Ascending aorta (tissue), 2 donors: ENCODE results near the gene NAP1L4. TPM values are rescaled to one million over a fixed set of nuclear protein-coding genes. Genes with fewer than 3 reads are reported as not detected.
A peak's percentile ranks its signal among the peaks of the same experiment; 100 is the strongest.

Experiments
- DNase-seq, 2 donors: peaks; one replicate each; pipeline ENCODE4 v3.0.0-alpha.2; 2019; ENCODE audit warnings: low spot score in 2 of 2
- H3K27ac ChIP-seq, 2 donors: fragments of 200-600 bp; sonication (generic); one replicate each; pipeline ENCODE4 v1.5.1; 2016 to 2017; ENCODE audit warnings: mild to moderate bottlenecking in 1 of 2
- H3K27me3 ChIP-seq: fragments of 200-600 bp; sonication (generic); one replicate; pipeline ENCODE4 v1.5.1; 2017
- H3K36me3 ChIP-seq, 2 donors: fragments of 200-600 bp; sonication (generic); one replicate each; pipeline ENCODE4 v1.5.1; 2016
- H3K4me1 ChIP-seq, 2 donors: fragments of 200-600 bp; sonication (generic); one replicate each; pipeline ENCODE4 v1.5.1; 2016 to 2017; ENCODE audit warnings: mild to moderate bottlenecking in 1 of 2
- H3K4me3 ChIP-seq, 2 donors: fragments of 200-600 bp; sonication (generic); one replicate each; pipeline ENCODE4 v1.5.1; 2016 to 2017; ENCODE audit warnings: mild to moderate bottlenecking in 1 of 2
- H3K9me3 ChIP-seq, 2 donors: fragments of 200-600 bp; sonication (generic); one replicate each; pipeline ENCODE4 v1.5.1; 2016
- CTCF ChIP-seq, 3 experiments: fragments of 200-600 bp in 2 of 3; fragments of 450-650 bp in 1 of 3; sonication (generic) in 2 of 3; IDR thresholded peaks; one replicate each; pipeline ENCODE4 v1.5.1; 2016 to 2019; ENCODE audit warnings: antibody characterized with exemption in 3 of 3, mild to moderate bottlenecking in 1 of 3, moderate library complexity in 1 of 3
- intact Hi-C: fragments of 100-400 bp; cut with DNase I; formaldehyde crosslinking; loops from one replicate; pipeline ENCODE4 v1.15.1; 2023
- total RNA-seq: library from RNA; depleted of rRNA; stranded (reverse); fragments of >200 nt; gene quantifications from one replicate; pipeline ENCODE4 v1.1.0, GENCODE V29; 2016

Gene NAP1L4
- total RNA-seq, 1 donor from 2014 or later, result 54.5 TPM

DNA sequence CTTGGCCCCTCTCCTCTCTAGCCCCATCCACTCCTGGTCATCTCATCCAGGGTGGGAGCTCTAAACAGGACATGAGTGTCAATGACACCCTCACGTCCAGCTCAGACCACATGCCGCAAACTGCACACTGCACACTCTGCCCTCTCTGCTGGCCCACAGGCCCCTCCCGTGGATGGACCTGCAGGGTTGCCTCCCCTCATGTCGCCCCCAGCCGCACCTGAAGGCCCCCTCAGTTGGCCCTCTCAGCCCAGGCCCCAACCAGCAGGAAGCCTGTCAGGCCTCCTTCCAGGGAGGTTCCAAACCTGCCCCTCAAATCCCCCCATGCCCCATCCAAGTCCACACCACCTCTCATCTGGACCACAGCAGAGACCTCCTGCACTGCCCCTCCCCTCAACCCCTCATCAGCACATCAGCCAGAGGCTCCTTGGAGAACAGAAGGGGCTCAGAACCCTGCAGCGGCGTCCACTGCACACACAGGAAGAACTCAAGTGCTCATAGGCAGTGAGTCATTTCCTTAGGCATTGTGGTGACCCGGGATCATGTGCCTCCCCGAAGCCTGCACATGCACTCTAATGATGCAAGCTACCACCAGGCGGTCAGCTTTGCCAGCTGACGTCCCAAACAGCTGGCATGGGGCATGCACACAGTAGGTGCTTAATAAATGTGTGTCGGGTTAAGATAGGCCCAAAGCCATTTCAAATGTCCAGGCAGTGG, 93.6 kb downstream of the NAP1L4 start:
- H3K9me3 ChIP-seq, result no peaks in the 10 kb centered on the region
- H3K27ac ChIP-seq, result peak overlapping the region; percentile 43 to 50
- intact Hi-C loops, result no loop called here
- no peaks in the 10 kb centered on the region for H3K27me3 ChIP-seq
- H3K4me1 ChIP-seq, result peaks cover 0 to 17% of the 10 kb centered on the region in 2 donors
- DNase-seq, result peak; percentile 63 to 86
- no peaks in the 10 kb centered on the region for H3K36me3 ChIP-seq
- no peak for TF ChIP-seq CTCF (IDR thresholded peaks at IDR 0.05)
- H3K4me3 ChIP-seq, result no peak overlapping the region

GRCh38 chr11:2897048-2897447, 95.1 kb downstream of the NAP1L4 start:
- H3K4me3 ChIP-seq, result no peak overlapping the region
- no peaks in the 10 kb centered on the region for H3K27me3 ChIP-seq
- H3K36me3 ChIP-seq, result no peaks in the 10 kb centered on the region
- intact Hi-C loops, result no loop called here
- peaks cover 0 to 13% of the 10 kb centered on the region in 2 donors for H3K4me1 ChIP-seq
- H3K27ac ChIP-seq, result no peak overlapping the region
- DNase-seq, result no peak
- H3K9me3 ChIP-seq, result no peaks in the 10 kb centered on the region
- no peak for TF ChIP-seq CTCF (IDR thresholded peaks at IDR 0.05)

GRCh38 chr11:2896047-2896446, 96.1 kb downstream of the NAP1L4 start:
- Histone ChIP-seq H3K4me3 (no peak overlapping the region), H3K36me3 (no peaks in the 10 kb centered on the region), H3K9me3 (no peaks in the 10 kb centered on the region), H3K27me3 (no peaks in the 10 kb centered on the region), H3K27ac (no peak overlapping the region), H3K4me1 (peaks cover 3 to 11% of the 10 kb centered on the region in 2 donors)
- intact Hi-C loops, result no loop called here
- no peak for DNase-seq
- TF ChIP-seq CTCF (IDR thresholded peaks at IDR 0.05), result no peak

Other genes with a start within 250 kb of the NAP1L4 start
- 18.1 TPM for gene CDKN1C, start 106.6 kb downstream of the NAP1L4 start, total RNA-seq
- not detected for gene PHLDA2, start 62.9 kb downstream of the NAP1L4 start, total RNA-seq
- 51.4 TPM for gene CARS1, start 65.1 kb upstream of the NAP1L4 start, total RNA-seq
- gene OSBPL5, start 173.0 kb upstream of the NAP1L4 start, total RNA-seq, result 92.0 TPM
- not detected for gene MRGPRG, start 226.5 kb upstream of the NAP1L4 start, total RNA-seq
- gene MRGPRE, start 240.1 kb upstream of the NAP1L4 start, total RNA-seq, result not detected